Suprapubic skin (tissue), 4 donors: ENCODE measurements around the gene RFX3.

Source experiments
- POLR2A ChIP-seq, 2 donors: fragments of 450-650 bp; IDR thresholded peaks; one replicate each; pipeline ENCODE4 v1.6.1; 2017; ENCODE audit warnings: antibody characterized with exemption in 2 of 2, mild to moderate bottlenecking in 2 of 2, moderate library complexity in 2 of 2
- POLR2AphosphoS5 ChIP-seq, 3 donors: sonication (generic); formaldehyde crosslinking; IDR thresholded peaks; one replicate each; pipeline ENCODE4 v1.6.1; 2017; ENCODE audit warnings: antibody characterized with exemption in 3 of 3
- TF ChIP-seq, protein P1 (sequence below), 2 donors: fragments of 200-600 bp in 1 of 2; fragments of 450-650 bp in 1 of 2; sonication (generic) in 1 of 2; IDR thresholded peaks; one replicate each; pipeline ENCODE4 v1.5.1; 2016 to 2019; ENCODE audit warnings: antibody characterized with exemption in 2 of 2, mild to moderate bottlenecking in 1 of 2, moderate library complexity in 1 of 2

DNA sequence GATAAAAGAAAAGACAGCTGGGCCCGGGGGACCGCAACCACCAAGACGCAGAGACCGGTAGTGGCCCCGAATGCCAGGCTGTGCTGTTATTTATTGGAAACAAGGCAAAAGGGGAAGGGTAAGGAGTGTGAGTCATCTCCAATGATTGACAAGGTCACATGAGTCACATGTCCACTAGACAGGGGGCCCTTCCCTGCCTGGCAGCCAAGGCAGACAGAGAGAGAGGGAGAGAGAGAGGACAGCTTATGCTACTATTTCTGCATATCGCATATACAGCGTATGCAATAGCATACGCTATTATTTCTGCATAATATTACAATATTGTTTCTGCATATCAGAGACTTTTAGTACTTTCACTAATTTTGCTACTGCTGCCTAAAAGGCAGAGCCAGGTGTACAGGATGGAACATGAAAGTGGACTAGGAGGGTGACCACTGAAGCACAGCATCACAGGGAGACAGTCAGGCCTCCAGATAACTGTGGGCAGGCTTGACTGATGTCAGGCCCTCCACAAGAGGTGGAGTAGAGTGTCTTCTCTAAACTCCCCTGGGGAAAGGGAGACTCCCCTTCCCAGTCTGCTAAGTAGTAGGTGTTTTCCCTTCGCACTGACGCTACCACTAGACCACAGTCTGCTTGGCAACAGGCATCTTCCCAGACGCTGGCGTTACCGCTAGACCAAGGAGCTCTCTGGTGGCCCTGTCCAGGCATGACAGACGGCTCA lies 50.3 kb downstream of the RFX3 start:
- TF ChIP-seq, protein P1, sequence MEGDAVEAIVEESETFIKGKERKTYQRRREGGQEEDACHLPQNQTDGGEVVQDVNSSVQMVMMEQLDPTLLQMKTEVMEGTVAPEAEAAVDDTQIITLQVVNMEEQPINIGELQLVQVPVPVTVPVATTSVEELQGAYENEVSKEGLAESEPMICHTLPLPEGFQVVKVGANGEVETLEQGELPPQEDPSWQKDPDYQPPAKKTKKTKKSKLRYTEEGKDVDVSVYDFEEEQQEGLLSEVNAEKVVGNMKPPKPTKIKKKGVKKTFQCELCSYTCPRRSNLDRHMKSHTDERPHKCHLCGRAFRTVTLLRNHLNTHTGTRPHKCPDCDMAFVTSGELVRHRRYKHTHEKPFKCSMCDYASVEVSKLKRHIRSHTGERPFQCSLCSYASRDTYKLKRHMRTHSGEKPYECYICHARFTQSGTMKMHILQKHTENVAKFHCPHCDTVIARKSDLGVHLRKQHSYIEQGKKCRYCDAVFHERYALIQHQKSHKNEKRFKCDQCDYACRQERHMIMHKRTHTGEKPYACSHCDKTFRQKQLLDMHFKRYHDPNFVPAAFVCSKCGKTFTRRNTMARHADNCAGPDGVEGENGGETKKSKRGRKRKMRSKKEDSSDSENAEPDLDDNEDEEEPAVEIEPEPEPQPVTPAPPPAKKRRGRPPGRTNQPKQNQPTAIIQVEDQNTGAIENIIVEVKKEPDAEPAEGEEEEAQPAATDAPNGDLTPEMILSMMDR (IDR thresholded peaks at IDR 0.05): no peak
- no peak for TF ChIP-seq POLR2A (IDR thresholded peaks at IDR 0.05)
- no peak for TF ChIP-seq POLR2AphosphoS5 (IDR thresholded peaks at IDR 0.05)
